A673 (cell line): ENCODE data around the gene UGT1A8. TPM values are rescaled to one million over a fixed set of nuclear protein-coding genes. Genes with fewer than 3 reads are reported as not detected.

ENCODE experiments used
- BruUV-seq: library from RNA; stranded (reverse); fragments of 400-500 nt; replicated peaks from 2 replicates; lab custom pipeline; 2021; lab: Mats Ljungman, UMichigan
- CTCF ChIA-PET: fragments of 300-600 bp; sonication (Branson Sonifier 250); formaldehyde crosslinking; loops from one replicate; lab custom pipeline; 2022; ENCODE audit warnings: antibody characterized with exemption; lab: Charles Lee
- POLR2A ChIA-PET: fragments of 300-600 bp; sonication (Branson Sonifier 250); formaldehyde crosslinking; loops from one replicate; lab custom pipeline; 2022; ENCODE audit warnings: antibody characterized with exemption; ENCODE audit not compliant: low non-redundant PET; lab: Charles Lee
- DNase-seq: peaks from one replicate; pipeline ENCODE4 v3.0.0-alpha.2; 2015; ENCODE audit warnings: low spot score
- H3K27ac ChIP-seq: fragments of 200-600 bp; sonication (generic); 2 replicates; pipeline ENCODE4 v1.5.1; 2016; ENCODE audit warnings: mixed run types, low read depth, mild to moderate bottlenecking, mixed read lengths, antibody characterized with exemption, low read length; ENCODE audit not compliant: poor library complexity, severe bottlenecking
- H3K27me3 ChIP-seq: fragments of 200-600 bp; sonication (generic); replicated peaks from 2 replicates; pipeline ENCODE4 v1.6.1; 2017; ENCODE audit warnings: mixed run types, low read depth, mild to moderate bottlenecking, mixed read lengths, antibody characterized with exemption, low read length; ENCODE audit not compliant: insufficient read depth, poor library complexity
- H3K36me3 ChIP-seq: fragments of 200-600 bp; sonication (generic); 2 replicates; pipeline ENCODE4 v1.6.1; 2016; ENCODE audit warnings: mixed run types, mild to moderate bottlenecking, mixed read lengths, antibody characterized with exemption, low read length; ENCODE audit not compliant: insufficient read depth, poor library complexity, severe bottlenecking
- H3K4me1 ChIP-seq: fragments of 200-600 bp; sonication (generic); 2 replicates; pipeline ENCODE4 v1.6.1; 2017; ENCODE audit warnings: mixed run types, mild to moderate bottlenecking, mixed read lengths, antibody characterized with exemption, low read length; ENCODE audit not compliant: insufficient read depth, poor library complexity, severe bottlenecking
- H3K4me3 ChIP-seq: fragments of 200-600 bp; sonication (generic); 2 replicates; pipeline ENCODE4 v1.5.1; 2016; ENCODE audit warnings: low read depth, mixed run types, mild to moderate bottlenecking, mixed read lengths, low read length; ENCODE audit not compliant: poor library complexity, severe bottlenecking
- H3K9me3 ChIP-seq: fragments of 200-600 bp; sonication (generic); 2 replicates; pipeline ENCODE4 v1.6.1; 2016; ENCODE audit warnings: mixed run types, low read depth, mild to moderate bottlenecking, mixed read lengths, antibody characterized with exemption, low read length; ENCODE audit not compliant: poor library complexity, severe bottlenecking
- EZH2 ChIP-seq: fragments of 200-600 bp; sonication (generic); IDR thresholded peaks from 2 replicates; pipeline ENCODE4 v1.6.1; 2017; ENCODE audit warnings: borderline replicate concordance, low read depth, mild to moderate bottlenecking, mixed read lengths, antibody characterized with exemption, low read length; ENCODE audit not compliant: poor library complexity, severe bottlenecking
- intact Hi-C: fragments of 100-400 bp; cut with micrococcal nuclease; formaldehyde crosslinking; loops from one replicate; pipeline ENCODE4 v1.10.0; 2022; ENCODE audit not compliant: unreplicated experiment
- total RNA-seq: library from RNA; stranded (reverse); gene quantifications from 2 replicates; pipeline ENCODE4 v1.2.3, GENCODE V29; 2021
- TF ChIP-seq, protein P1 (sequence below): fragments of 300-800, 200-600 bp; sonication (generic); conservative IDR thresholded peaks from 2 replicates; pipeline ENCODE4 v1.5.1; 2017; ENCODE audit warnings: low read depth, mild to moderate bottlenecking, antibody characterized with exemption, low read length, moderate library complexity, mixed read lengths

Gene UGT1A8
- total RNA-seq, 1 experiment from 2014 or later = not detected

DNA sequence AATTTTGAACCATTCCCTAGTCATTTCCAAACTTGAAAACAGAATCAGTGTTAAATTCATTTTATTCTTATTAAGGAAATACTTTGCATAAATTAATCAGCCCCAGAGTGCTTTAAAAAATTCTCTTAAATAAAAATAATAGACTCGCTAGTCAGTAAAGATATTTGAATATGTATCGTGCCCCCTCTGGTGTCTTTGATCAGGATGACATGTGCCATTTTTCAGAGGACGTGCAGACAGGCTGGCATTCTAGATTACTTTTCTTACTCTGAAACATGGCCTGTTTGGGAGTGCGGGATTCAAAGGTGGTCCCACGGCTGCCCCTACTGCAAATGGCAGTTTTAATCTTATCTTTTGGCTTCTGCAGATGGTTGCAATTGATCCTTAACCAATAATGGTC lies 155.2 kb downstream of the UGT1A8 start:
- intact Hi-C loops = no loop called here
- POLR2A ChIA-PET = no interaction called here
- H3K36me3 ChIP-seq = no peaks in the 10 kb centered on the region
- CTCF ChIA-PET = no interaction called here
- H3K27ac ChIP-seq = no peak overlapping the region
- BruUV-seq = no TSS peak
- H3K4me1 ChIP-seq = no peaks in the 10 kb centered on the region
- TF ChIP-seq, protein P1, sequence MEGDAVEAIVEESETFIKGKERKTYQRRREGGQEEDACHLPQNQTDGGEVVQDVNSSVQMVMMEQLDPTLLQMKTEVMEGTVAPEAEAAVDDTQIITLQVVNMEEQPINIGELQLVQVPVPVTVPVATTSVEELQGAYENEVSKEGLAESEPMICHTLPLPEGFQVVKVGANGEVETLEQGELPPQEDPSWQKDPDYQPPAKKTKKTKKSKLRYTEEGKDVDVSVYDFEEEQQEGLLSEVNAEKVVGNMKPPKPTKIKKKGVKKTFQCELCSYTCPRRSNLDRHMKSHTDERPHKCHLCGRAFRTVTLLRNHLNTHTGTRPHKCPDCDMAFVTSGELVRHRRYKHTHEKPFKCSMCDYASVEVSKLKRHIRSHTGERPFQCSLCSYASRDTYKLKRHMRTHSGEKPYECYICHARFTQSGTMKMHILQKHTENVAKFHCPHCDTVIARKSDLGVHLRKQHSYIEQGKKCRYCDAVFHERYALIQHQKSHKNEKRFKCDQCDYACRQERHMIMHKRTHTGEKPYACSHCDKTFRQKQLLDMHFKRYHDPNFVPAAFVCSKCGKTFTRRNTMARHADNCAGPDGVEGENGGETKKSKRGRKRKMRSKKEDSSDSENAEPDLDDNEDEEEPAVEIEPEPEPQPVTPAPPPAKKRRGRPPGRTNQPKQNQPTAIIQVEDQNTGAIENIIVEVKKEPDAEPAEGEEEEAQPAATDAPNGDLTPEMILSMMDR = no peak
- TF ChIP-seq EZH2 = no peak
- DNase-seq = no peak
- H3K9me3 ChIP-seq = no peaks in the 10 kb centered on the region
- H3K27me3 ChIP-seq = no peaks in the 10 kb centered on the region
- H3K4me3 ChIP-seq = no peak overlapping the region

DNA sequence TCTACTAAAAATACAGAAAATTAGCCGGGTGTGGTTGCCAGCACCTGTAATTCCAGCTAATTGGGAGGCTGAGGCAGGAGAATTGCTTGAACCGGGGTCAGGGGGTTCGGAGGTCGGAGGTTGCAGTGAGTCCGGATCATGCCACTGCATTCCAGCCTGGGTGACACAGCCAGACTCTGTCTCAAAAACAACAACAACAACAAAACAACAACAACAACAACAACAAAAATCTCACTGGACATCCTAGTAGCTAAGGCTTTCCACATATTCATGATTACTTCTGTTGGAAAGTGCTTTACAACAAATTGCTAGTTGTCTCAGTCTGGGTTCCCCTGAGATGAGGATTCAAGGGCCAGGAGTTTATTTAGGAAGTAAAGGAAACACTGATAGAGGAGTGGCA lies 156.4 kb downstream of the UGT1A8 start:
- BruUV-seq = no TSS peak
- Histone ChIP-seq H3K27ac (no peak overlapping the region), H3K27me3 (no peaks in the 10 kb centered on the region), H3K4me1 (no peaks in the 10 kb centered on the region), H3K9me3 (no peaks in the 10 kb centered on the region), H3K4me3 (no peak overlapping the region), H3K36me3 (no peaks in the 10 kb centered on the region)
- CTCF ChIA-PET = no interaction called here
- POLR2A ChIA-PET = no interaction called here
- DNase-seq = no peak
- no peak for TF ChIP-seq EZH2
- TF ChIP-seq, protein P1 = no peak
- intact Hi-C loops = no loop called here

DNA sequence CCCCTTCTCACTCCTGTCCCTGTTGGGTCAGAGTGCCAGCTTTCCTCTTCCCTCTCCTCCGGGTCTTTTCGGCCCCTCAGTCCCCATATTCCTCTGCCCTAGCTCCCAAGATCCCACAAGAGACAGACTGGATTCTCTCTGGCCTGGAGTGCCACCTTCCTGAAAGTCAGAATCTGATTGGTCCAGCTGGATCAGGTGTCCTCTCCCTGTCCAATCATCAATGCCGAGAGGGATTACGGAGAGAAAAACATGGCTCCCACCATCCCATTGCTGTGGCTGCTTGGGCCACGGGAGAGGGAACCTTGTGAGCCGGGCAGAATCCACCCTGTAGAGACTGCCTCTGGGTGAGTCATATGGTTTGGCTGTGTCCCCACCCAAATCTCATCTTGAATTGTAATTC lies 158.0 kb downstream of the UGT1A8 start:
- Histone ChIP-seq H3K4me3 (no peak overlapping the region), H3K36me3 (no peaks in the 10 kb centered on the region), H3K9me3 (no peaks in the 10 kb centered on the region), H3K4me1 (no peaks in the 10 kb centered on the region), H3K27ac (no peak overlapping the region), H3K27me3 (no peaks in the 10 kb centered on the region)
- CTCF ChIA-PET = no interaction called here
- TF ChIP-seq EZH2 = no peak
- TF ChIP-seq, protein P1 = no peak
- POLR2A ChIA-PET = no interaction called here
- no TSS peak for BruUV-seq
- DNase-seq = no peak
- intact Hi-C loops = no loop called here
